Right lobe of liver (tissue), 6 donors: ENCODE measurements around the gene SHANK2. TPM values are rescaled to one million over a fixed set of nuclear protein-coding genes. Genes with fewer than 3 reads are reported as not detected.
A peak's percentile ranks its signal among the peaks of the same experiment; 100 is the strongest.

Experiments used
- ATAC-seq, 4 donors: fragments of 200-7000 bp; cut with Tn5 transposase; one replicate each; pipeline ENCODE4 v1.9.1; 2020; ENCODE audit warnings: mild to moderate bottlenecking in 4 of 4, moderate library complexity in 4 of 4
- DNase-seq, 3 donors: peaks; one replicate each; pipeline ENCODE4 v3.0.0-alpha.2; 2020
- H3K27ac ChIP-seq, 3 donors: fragments of 200-600 bp; one replicate each; pipeline ENCODE4 v1.8.0; 2022
- H3K27me3 ChIP-seq, 2 donors: fragments of 200-600 bp; one replicate each; pipeline ENCODE4 v1.8.0; 2022
- H3K36me3 ChIP-seq, 4 donors: fragments of 200-600 bp; sonication (generic) in 1 of 4; one replicate each; pipeline versions ENCODE4 v1.5.1 to v1.8.0; 2017 to 2022; ENCODE audit warnings: control low read depth in 1 of 4
- H3K4me1 ChIP-seq, 4 donors: fragments of 200-600 bp; sonication (generic) in 1 of 4; one replicate each; pipeline versions ENCODE4 v1.5.1 to v1.8.0; 2017 to 2022; ENCODE audit warnings: control low read depth in 1 of 4
- H3K4me3 ChIP-seq, 3 donors: fragments of 200-600 bp; one replicate each; pipeline ENCODE4 v1.8.0; 2022
- H3K9me3 ChIP-seq, 4 donors: fragments of 200-600 bp; sonication (generic) in 1 of 4; one replicate each; pipeline versions ENCODE4 v1.5.1 to v1.8.0; 2017 to 2022; ENCODE audit warnings: control low read depth in 1 of 4
- CTCF ChIP-seq, 4 donors: fragments of 200-600 bp in 3 of 4; fragments of 450-650 bp in 1 of 4; IDR thresholded peaks; one replicate each; pipeline versions ENCODE4 v1.5.1 to v1.8.0; 2016 to 2022; ENCODE audit warnings: antibody characterized with exemption in 4 of 4, mild to moderate bottlenecking in 2 of 4
- POLR2A ChIP-seq: fragments of 450-650 bp; IDR thresholded peaks from one replicate; pipeline ENCODE4 v1.6.1; 2017; ENCODE audit warnings: antibody characterized with exemption, mild to moderate bottlenecking
- WGBS: methylation state at CpG from one replicate; pipeline ENCODE4 v1.1.6; 2018; ENCODE audit warnings: low coverage, low lambda C conversion rate; ENCODE audit not compliant: insufficient coverage; ENCODE audit errors: missing lambda C conversion rate; 5-methylcytosine and 5-hydroxymethylcytosine counted together
- intact Hi-C, 2 donors: fragments of 100-400 bp; cut with DNase I; formaldehyde crosslinking; loops; one replicate each; pipeline versions ENCODE4 v1.11.2 to v1.14.1; 2022
- total RNA-seq, 6 experiments: library from RNA; depleted of rRNA in 2 of 6; stranded (reverse); fragments of >200 nt in 2 of 6; fragmentation: NEBNext Ultra II Directional in 3 of 6; extraction: Animal tissue kit (Norgen Biotek cat#: 25700) in 3 of 6; gene quantifications; one replicate each; pipeline versions ENCODE4 v1.1.0 to v1.2.4, GENCODE V29; 2016 to 2023
- donor health status: DM: no; HTN: yes; CAD: no.
- donor health status: DM: no; HTN: no; CAD: no.
- donor health status: DM: no; HTN: no; CAD: no.
- donor health status: DM: no; HTN: yes; CAD: no.
- donor health status: DM: no; HTN: yes; CAD: no.

Gene SHANK2
- total RNA-seq, 6 experiments from 2014 or later: 21.9 to 50.3 (median 30.9) TPM

GRCh38 chr11:71228961-71229360 is 23.4 kb downstream of the SHANK2 start:
- 79% methylated on average over 1 of the region's 1 CpG for WGBS
- H3K27ac ChIP-seq: no peak overlapping the region
- H3K4me3 ChIP-seq: no peak overlapping the region
- H3K4me1 ChIP-seq: peaks cover 0 to 10% (median 2%) of the 10 kb centered on the region in 4 donors
- H3K36me3 ChIP-seq: peaks cover 0 to 8% (median 0%) of the 10 kb centered on the region in 4 donors
- DNase-seq (no peak), ATAC-seq (no peak)
- no peak for TF ChIP-seq CTCF (IDR thresholded peaks at IDR 0.05)
- TF ChIP-seq POLR2A: no peak
- H3K27me3 ChIP-seq: no peaks in the 10 kb centered on the region
- no peaks in the 10 kb centered on the region for H3K9me3 ChIP-seq
- intact Hi-C loops: no loop called here

- no peak overlapping the region for H3K4me3 ChIP-seq
- DNase-seq: no peak
- no peaks in the 10 kb centered on the region for H3K9me3 ChIP-seq
- H3K4me1 ChIP-seq: no peaks in the 10 kb centered on the region
- no peak overlapping the region for H3K27ac ChIP-seq
- H3K36me3 ChIP-seq: peaks cover 0 to 14% (median 3%) of the 10 kb centered on the region in 4 donors
- H3K27me3 ChIP-seq: no peaks in the 10 kb centered on the region
- no peak for TF ChIP-seq POLR2A
- TF ChIP-seq CTCF (IDR thresholded peaks at IDR 0.05): no peak
- no peak for ATAC-seq
- intact Hi-C loops: no loop called here
- 67% methylated on average over 1 of the region's 1 CpG for WGBS
Measured at GRCh38 chr11:71227058-71227659, 25.2 kb downstream of the SHANK2 start.

GRCh38 chr11:71223671-71224660 is 28.4 kb downstream of the SHANK2 start:
- no peak overlapping the region for H3K4me3 ChIP-seq
- DNase-seq (peak in 1 of 3 donors; percentile 36), ATAC-seq (peak in 1 of 4 donors; percentile 43)
- no peaks in the 10 kb centered on the region for H3K9me3 ChIP-seq
- no peaks in the 10 kb centered on the region for H3K4me1 ChIP-seq
- H3K27ac ChIP-seq: no peak overlapping the region
- TF ChIP-seq POLR2A (no peak), CTCF (IDR thresholded peaks at IDR 0.05) (no peak)
- no peaks in the 10 kb centered on the region for H3K27me3 ChIP-seq
- H3K36me3 ChIP-seq: peaks cover 0 to 14% (median 3%) of the 10 kb centered on the region in 4 donors
- intact Hi-C loops: no loop called here
- 90% methylated on average over 7 of the region's 23 CpGs for WGBS

- no peak for TF ChIP-seq POLR2A
- TF ChIP-seq CTCF (IDR thresholded peaks at IDR 0.05): no peak
- intact Hi-C loops: no loop called here
- H3K36me3 ChIP-seq: peaks cover 0 to 14% (median 3%) of the 10 kb centered on the region in 4 donors
- no peaks in the 10 kb centered on the region for H3K27me3 ChIP-seq
- H3K27ac ChIP-seq: no peak overlapping the region
- ATAC-seq (no peak), DNase-seq (peak in 1 of 3 donors; percentile 31)
- H3K4me1 ChIP-seq: no peaks in the 10 kb centered on the region
- no peaks in the 10 kb centered on the region for H3K9me3 ChIP-seq
- WGBS: 95% methylated on average over 4 of the region's 11 CpGs
- no peak overlapping the region for H3K4me3 ChIP-seq
Measured at GRCh38 chr11:71223081-71223405, 29.3 kb downstream of the SHANK2 start.
